ENCODE measurements around the gene KCNK5. TPM values are rescaled to one million over a fixed set of nuclear protein-coding genes. Genes with fewer than 3 reads are reported as not detected.

Gene KCNK5
- total RNA-seq, 4 donors from 2014 or later = 9.2 to 14.3 (median 13.0) TPM

- Histone ChIP-seq H3K27ac (peak overlapping the region in 2 of 3 donors; percentile 88 to 91), H3K4me3 (replicated peaks in 1 of 3) (peak overlapping the region in 1 of 3 donors; percentile 48), H3K4me1 (peaks cover 48 to 55% of the 10 kb centered on the region in 2 donors), H3K9me3 (no peaks in the 10 kb centered on the region), H3K36me3 (no peaks in the 10 kb centered on the region), H3K27me3 (no peaks in the 10 kb centered on the region)
- intact Hi-C loops (cut with DNase I) = no loop called here
- DNase-seq = no peak
- TF ChIP-seq POLR2A (IDR thresholded peaks at IDR 0.05) (no peak), CTCF (IDR thresholded peaks at IDR 0.05) (no peak)
- 41 to 45% methylated on average over 9 of the region's 9 CpGs for WGBS, 2 donors
Measured at GRCh38 chr6:39227476-39227875, 1.8 kb downstream of the KCNK5 start.

- Histone ChIP-seq H3K9me3 (no peaks in the 10 kb centered on the region), H3K36me3 (no peaks in the 10 kb centered on the region), H3K4me1 (peaks cover 55 to 62% of the 10 kb centered on the region in 2 donors), H3K4me3 (replicated peaks in 1 of 3) (peak overlapping the region in 1 of 3 donors; percentile 48), H3K27me3 (no peaks in the 10 kb centered on the region), H3K27ac (peak overlapping the region; percentile 83 to 91 (median 88))
- TF ChIP-seq CTCF (IDR thresholded peaks at IDR 0.05) (no peak), POLR2A (IDR thresholded peaks at IDR 0.05) (no peak)
- intact Hi-C loops (cut with DNase I) = no loop called here
- 27 to 32% methylated on average over 10 of the region's 10 CpGs for WGBS, 2 donors
- DNase-seq = no peak
Measured at GRCh38 chr6:39226639-39227329, 2.5 kb downstream of the KCNK5 start.

DNA sequence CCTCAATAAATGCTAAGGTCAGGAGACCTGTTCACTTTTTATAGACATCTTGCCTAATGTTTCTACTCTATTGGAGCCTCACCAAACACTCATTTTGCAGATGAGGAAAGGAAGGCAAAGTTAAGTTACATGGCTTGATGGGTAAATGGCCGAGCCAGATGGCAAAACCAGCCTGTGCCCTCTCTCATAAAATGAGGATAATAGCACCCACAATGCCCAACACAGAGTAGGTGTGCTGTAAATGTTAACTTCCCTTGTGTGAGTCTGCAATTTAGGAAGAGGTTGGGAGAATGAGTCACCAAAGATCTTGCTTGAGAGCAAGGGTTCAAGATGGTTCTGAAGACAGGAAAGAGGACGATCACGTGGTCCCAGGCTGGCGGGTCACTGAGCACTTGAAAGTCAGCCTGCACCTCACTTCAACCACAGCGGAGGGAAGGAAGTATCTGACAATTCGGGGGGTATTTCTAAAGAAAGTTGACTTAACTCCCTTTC is 3.3 kb downstream of the KCNK5 start:
- Histone ChIP-seq H3K27me3 (no peaks in the 10 kb centered on the region), H3K4me1 (peaks cover 63% of the 10 kb centered on the region in 2 donors), H3K4me3 (replicated peaks in 1 of 3) (no peak overlapping the region), H3K27ac (peak overlapping the region; percentile 83 to 91 (median 88)), H3K36me3 (no peaks in the 10 kb centered on the region), H3K9me3 (no peaks in the 10 kb centered on the region)
- intact Hi-C loops (cut with DNase I) = no loop called here
- WGBS, 2 donors = 32 to 40% methylated on average over 6 of the region's 6 CpGs
- TF ChIP-seq CTCF (IDR thresholded peaks at IDR 0.05) (no peak), POLR2A (IDR thresholded peaks at IDR 0.05) (no peak)
- peak in 1 of 2 donors; percentile 50 for DNase-seq

GRCh38 chr6:39225543-39225942 is 3.7 kb downstream of the KCNK5 start:
- H3K4me3 ChIP-seq (replicated peaks in 1 of 3) = no peak overlapping the region
- H3K9me3 ChIP-seq = no peaks in the 10 kb centered on the region
- no peaks in the 10 kb centered on the region for H3K27me3 ChIP-seq
- intact Hi-C loops (cut with DNase I) = no loop called here
- peak; percentile 49 to 61 for DNase-seq
- H3K4me1 ChIP-seq = peaks cover 65 to 67% of the 10 kb centered on the region in 2 donors
- TF ChIP-seq POLR2A (IDR thresholded peaks at IDR 0.05) (no peak), CTCF (IDR thresholded peaks at IDR 0.05) (no peak)
- H3K27ac ChIP-seq = peak overlapping the region; percentile 83 to 91 (median 88)
- no peaks in the 10 kb centered on the region for H3K36me3 ChIP-seq
- WGBS, 2 donors = 54 to 71% methylated on average over 4 of the region's 4 CpGs

- Histone ChIP-seq H3K36me3 (no peaks in the 10 kb centered on the region), H3K4me1 (peaks cover 67 to 73% of the 10 kb centered on the region in 2 donors), H3K4me3 (replicated peaks in 1 of 3) (no peak overlapping the region), H3K27me3 (no peaks in the 10 kb centered on the region), H3K27ac (peak overlapping the region; percentile 83 to 91 (median 88)), H3K9me3 (no peaks in the 10 kb centered on the region)
- no peak for DNase-seq
- TF ChIP-seq CTCF (IDR thresholded peaks at IDR 0.05) (no peak), POLR2A (IDR thresholded peaks at IDR 0.05) (no peak)
- WGBS, 2 donors = 42 to 51% methylated on average over 5 of the region's 5 CpGs
- intact Hi-C loops (cut with DNase I) = no loop called here
Measured at GRCh38 chr6:39224523-39225182, 4.6 kb downstream of the KCNK5 start.
